ENCODE data around the gene HSPA12B. TPM values are rescaled to one million over a fixed set of nuclear protein-coding genes. Genes with fewer than 3 reads are reported as not detected.

The HSPA12B gene
- total RNA-seq, 1 donor from 2014 or later, result 64.8 TPM

DNA sequence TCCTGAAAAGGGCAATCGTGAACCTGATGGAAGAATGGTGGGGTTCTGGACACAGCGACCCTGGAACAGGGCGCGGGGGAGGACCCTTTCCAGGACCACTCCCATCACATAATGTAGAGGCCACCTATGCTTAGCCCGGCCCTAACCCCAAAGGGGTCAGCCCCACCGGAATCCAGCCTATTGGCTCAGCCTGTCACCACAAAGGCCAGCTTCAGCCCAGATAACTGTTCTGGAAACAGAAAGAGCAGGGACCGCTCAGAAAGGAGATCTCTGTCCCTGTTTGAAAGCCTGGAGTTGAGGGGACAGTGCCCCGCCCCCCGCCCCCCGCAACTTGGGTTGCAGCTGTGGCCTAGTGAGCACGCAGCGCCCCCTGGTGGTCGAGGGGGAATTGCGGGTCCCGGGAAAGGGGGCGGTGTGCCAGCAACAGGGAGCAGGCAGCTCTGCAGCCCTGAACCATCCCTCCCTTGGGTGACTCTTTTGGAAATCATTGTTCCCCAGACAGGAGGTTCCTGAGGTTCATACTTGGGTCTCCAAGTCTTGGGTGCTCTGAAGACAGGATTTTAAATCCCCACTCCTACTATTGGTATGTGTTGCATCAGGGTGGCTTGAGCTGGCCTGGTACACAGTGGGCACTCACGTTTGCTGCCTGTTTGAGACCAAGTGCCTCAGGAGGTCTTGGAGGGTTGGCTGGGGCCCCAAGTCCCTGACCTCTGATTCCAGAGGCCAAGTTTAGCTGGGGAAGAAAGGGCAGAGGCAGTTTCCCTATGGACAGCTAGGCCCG, 21.6 kb upstream of the HSPA12B start:
- DNase-seq (ENCODE audit: low spot score in 2 of 2), result peak in 1 of 2 donors; percentile 87
- Histone ChIP-seq H3K9me3 (no peaks in the 10 kb centered on the region), H3K36me3 (no peaks in the 10 kb centered on the region), H3K27me3 (no peaks in the 10 kb centered on the region), H3K4me3 (peak overlapping the region in 1 of 2 donors; percentile 23), H3K27ac (no peak overlapping the region), H3K4me1 (peaks cover 4 to 5% of the 10 kb centered on the region in 2 donors)
- TF ChIP-seq, protein P1, sequence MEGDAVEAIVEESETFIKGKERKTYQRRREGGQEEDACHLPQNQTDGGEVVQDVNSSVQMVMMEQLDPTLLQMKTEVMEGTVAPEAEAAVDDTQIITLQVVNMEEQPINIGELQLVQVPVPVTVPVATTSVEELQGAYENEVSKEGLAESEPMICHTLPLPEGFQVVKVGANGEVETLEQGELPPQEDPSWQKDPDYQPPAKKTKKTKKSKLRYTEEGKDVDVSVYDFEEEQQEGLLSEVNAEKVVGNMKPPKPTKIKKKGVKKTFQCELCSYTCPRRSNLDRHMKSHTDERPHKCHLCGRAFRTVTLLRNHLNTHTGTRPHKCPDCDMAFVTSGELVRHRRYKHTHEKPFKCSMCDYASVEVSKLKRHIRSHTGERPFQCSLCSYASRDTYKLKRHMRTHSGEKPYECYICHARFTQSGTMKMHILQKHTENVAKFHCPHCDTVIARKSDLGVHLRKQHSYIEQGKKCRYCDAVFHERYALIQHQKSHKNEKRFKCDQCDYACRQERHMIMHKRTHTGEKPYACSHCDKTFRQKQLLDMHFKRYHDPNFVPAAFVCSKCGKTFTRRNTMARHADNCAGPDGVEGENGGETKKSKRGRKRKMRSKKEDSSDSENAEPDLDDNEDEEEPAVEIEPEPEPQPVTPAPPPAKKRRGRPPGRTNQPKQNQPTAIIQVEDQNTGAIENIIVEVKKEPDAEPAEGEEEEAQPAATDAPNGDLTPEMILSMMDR (IDR thresholded peaks at IDR 0.05), result peak; percentile 94 to 98 (median 95)
- intact Hi-C loops (cut with DNase I), result loop anchor here (1.0 kb wide), 1 partner anchor 35 kb away; no protein-coding TSS in a partner anchor

DNA sequence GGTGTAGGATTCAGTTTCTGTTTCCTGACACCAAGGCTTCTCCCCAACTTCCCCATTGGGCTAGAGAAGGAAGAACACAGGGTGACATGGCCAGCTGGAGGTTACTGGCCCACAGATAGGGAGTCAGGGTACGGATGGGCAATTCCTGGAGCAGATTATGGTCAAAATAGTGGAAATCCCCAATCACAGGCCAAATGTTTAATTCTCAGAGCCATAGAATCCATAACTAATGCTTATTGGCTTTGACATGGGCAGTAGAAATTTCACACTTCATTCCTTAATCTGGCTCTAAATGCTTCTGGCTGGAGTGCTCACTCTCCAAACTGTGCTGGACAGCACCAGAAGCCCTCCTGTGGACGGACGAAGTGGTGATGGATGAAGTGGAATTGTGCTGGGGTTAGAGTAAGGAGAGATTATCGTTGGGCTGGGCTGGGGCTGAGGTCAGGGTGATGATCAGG, 21.0 kb upstream of the HSPA12B start:
- Histone ChIP-seq H3K27ac (no peak overlapping the region), H3K4me3 (peak overlapping the region in 1 of 2 donors; percentile 23), H3K36me3 (no peaks in the 10 kb centered on the region), H3K4me1 (peaks cover 4 to 5% of the 10 kb centered on the region in 2 donors), H3K9me3 (no peaks in the 10 kb centered on the region), H3K27me3 (no peaks in the 10 kb centered on the region)
- TF ChIP-seq, protein P1 (IDR thresholded peaks at IDR 0.05), result no peak
- no peak for DNase-seq (ENCODE audit: low spot score in 2 of 2)
- intact Hi-C loops (cut with DNase I), result loop anchor here (1.0 kb wide), 1 partner anchor 35 kb away; no protein-coding TSS in a partner anchor

DNA sequence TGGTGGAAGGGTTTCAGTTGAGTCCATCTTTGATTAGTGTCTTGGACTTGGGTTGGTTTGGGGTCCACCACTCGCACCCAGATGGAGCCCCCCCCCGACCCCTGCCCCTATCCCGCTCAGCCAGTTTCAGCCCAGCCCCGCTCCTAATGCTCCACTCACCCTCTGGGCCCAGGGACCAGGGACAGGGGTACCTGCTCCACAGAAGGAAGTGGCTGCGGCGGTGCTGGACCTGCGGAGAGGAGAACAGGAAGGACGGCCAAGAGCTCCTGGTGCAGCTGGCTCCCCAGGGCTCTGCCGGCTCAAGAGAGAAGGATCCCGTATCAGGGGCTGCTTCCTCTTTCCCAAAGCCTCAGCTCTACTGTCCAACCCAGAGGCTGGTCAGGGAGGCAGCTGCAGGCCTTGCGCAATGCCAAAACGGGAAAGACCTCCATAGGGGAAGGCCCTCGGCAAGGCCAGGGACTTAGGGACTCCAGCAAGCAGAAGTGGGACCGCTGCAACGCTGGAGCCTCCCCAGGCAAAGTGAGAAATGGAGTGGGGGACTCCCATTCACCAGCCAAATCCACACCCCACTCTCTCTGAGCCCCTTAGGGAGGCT, 20.1 kb upstream of the HSPA12B start, which contains the start of gene SIGLEC1:
SIGLEC1 (minus strand) TSS at position 322 of the 595 bp plus-strand sequence. CDS start 5,472 bp downstream, outside the sequence.
- intact Hi-C loops (cut with DNase I), result no loop called here
- DNase-seq (ENCODE audit: low spot score in 2 of 2), result peak; percentile 46 to 77
- Histone ChIP-seq H3K4me3 (peak within 1 kb of the TSS in 1 of 2 donors; percentile 23), H3K27me3 (no peaks in the 10 kb centered on the region), H3K9me3 (no peaks in the 10 kb centered on the region), H3K4me1 (peaks cover 2 to 3% of the 10 kb centered on the region in 2 donors), H3K27ac (no peak within 1 kb of the TSS), H3K36me3 (no peaks in the 10 kb centered on the region)
- TF ChIP-seq, protein P1 (IDR thresholded peaks at IDR 0.05), result no peak

DNA sequence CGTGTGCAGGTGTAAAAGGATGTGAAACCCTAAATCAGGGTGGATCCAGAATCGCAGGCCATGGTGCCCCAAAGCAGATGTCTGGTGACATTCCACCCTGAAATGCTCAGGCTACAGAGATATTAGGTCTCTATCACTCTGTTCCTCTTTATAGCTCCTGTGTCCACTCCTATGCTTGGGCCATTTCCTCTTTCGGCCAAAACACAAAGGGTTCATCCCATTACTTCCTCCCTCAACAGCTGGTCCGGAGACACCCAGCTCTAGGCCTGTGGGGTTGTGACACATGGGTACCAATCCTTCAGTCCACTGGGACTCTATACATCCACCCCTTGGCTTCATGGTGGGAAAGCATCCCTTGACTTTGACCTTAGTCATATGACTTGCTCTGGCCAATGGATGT, 18.4 kb upstream of the HSPA12B start:
- H3K4me3 ChIP-seq, result no peak overlapping the region
- no peaks in the 10 kb centered on the region for H3K27me3 ChIP-seq
- DNase-seq (ENCODE audit: low spot score in 2 of 2), result no peak
- no peak overlapping the region for H3K27ac ChIP-seq
- TF ChIP-seq, protein P1 (IDR thresholded peaks at IDR 0.05), result no peak
- H3K4me1 ChIP-seq, result no peaks in the 10 kb centered on the region
- H3K9me3 ChIP-seq, result no peaks in the 10 kb centered on the region
- intact Hi-C loops (cut with DNase I), result no loop called here
- H3K36me3 ChIP-seq, result no peaks in the 10 kb centered on the region

DNA sequence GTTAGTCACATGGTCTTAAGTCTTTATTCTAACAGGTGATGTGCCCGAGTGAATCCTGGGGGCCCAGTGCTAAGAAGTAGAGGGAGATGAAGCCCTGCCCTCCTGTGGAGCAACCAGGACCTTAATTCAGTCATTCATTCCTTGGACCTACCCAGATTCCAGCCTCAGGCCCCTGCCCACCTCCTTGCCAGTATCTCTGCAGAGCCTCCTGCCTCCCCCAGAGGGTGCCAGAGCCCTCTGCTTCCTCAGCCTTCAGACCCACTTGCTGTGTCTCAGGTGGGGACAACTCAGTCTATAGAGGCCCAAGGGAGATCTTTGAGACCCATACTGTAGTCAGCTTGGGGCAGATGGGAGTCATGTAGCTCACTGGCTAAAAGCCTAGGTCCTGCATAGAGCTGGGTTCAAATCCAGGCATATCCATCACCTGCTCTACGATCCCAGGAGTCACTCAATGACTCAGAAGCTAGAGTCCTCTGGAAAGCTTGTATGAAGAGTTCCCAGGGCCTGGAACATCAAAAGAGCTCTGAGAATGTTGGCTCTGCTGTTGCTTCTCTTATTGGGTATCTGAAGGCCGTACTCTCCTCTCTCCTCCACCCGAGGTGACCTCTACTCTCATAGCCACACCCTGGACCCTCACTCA, 16.2 kb upstream of the HSPA12B start:
- DNase-seq (ENCODE audit: low spot score in 2 of 2), result no peak
- intact Hi-C loops (cut with DNase I), result no loop called here
- H3K36me3 ChIP-seq, result no peaks in the 10 kb centered on the region
- no peak overlapping the region for H3K27ac ChIP-seq
- H3K4me1 ChIP-seq, result no peaks in the 10 kb centered on the region
- no peak overlapping the region for H3K4me3 ChIP-seq
- H3K9me3 ChIP-seq, result no peaks in the 10 kb centered on the region
- H3K27me3 ChIP-seq, result no peaks in the 10 kb centered on the region
- TF ChIP-seq, protein P1 (IDR thresholded peaks at IDR 0.05), result peak; percentile 12 to 56 (median 28)
